Endothelial cell (in vitro differentiated cells): ENCODE data around the gene ID4. TPM values are rescaled to one million over a fixed set of nuclear protein-coding genes. Genes with fewer than 3 reads are reported as not detected.

ENCODE experiments used
- DNase-seq: peaks from one replicate; pipeline ENCODE4 v3.0.0; 2021; ENCODE audit warnings: low spot score
- H3K27ac Mint-ChIP-seq: one replicate; pipeline ENCODE4 v1.8.0; 2021; ENCODE audit warnings: mixed read lengths, inconsistent platforms; ENCODE audit not compliant: unreplicated experiment
- H3K27me3 Mint-ChIP-seq: one replicate; pipeline ENCODE4 v1.8.0; 2021; ENCODE audit warnings: mild to moderate bottlenecking, moderate library complexity, mixed read lengths, inconsistent platforms; ENCODE audit not compliant: unreplicated experiment
- H3K36me3 Mint-ChIP-seq: one replicate; pipeline ENCODE4 v1.8.0; 2021; ENCODE audit warnings: mild to moderate bottlenecking, low read depth, mixed read lengths, inconsistent platforms; ENCODE audit not compliant: unreplicated experiment
- H3K4me1 Mint-ChIP-seq: one replicate; pipeline ENCODE4 v1.8.0; 2021; ENCODE audit warnings: mild to moderate bottlenecking, mixed read lengths, inconsistent platforms; ENCODE audit not compliant: unreplicated experiment
- H3K4me3 Mint-ChIP-seq: one replicate; pipeline ENCODE4 v1.8.0; 2021; ENCODE audit warnings: mild to moderate bottlenecking, mixed read lengths, inconsistent platforms; ENCODE audit not compliant: unreplicated experiment
- H3K9me3 Mint-ChIP-seq: one replicate; pipeline ENCODE4 v1.8.0; 2021; ENCODE audit warnings: mixed read lengths, inconsistent platforms; ENCODE audit not compliant: unreplicated experiment
- CTCF ChIP-seq: fragments of 200-600 bp; sonication (generic); IDR thresholded peaks from one replicate; pipeline ENCODE4 v1.5.0; 2021; ENCODE audit warnings: antibody characterized with exemption; ENCODE audit not compliant: unreplicated experiment
- total RNA-seq: library from RNA; stranded (reverse); fragmentation: NEBNext Ultra II Directional; extraction: Animal tissue kit (Norgen Biotek cat#: 25700); gene quantifications from one replicate; pipeline ENCODE4 v1.2.1, GENCODE V29; 2021; ENCODE audit not compliant: unreplicated experiment

The ID4 gene
- total RNA-seq, 1 donor from 2014 or later, result 5.6 TPM

GRCh38 chr6:19841181-19841580 lies 4.0 kb downstream of the ID4 start:
- Mint-ChIP-seq H3K4me1 (peaks cover 14% of the 10 kb centered on the region), H3K4me3 (no peak overlapping the region), H3K9me3 (no peaks in the 10 kb centered on the region), H3K27ac (no peak overlapping the region), H3K36me3 (peaks cover 3% of the 10 kb centered on the region), H3K27me3 (peaks cover 11% of the 10 kb centered on the region)
- no peak for TF ChIP-seq CTCF
- no peak for DNase-seq

GRCh38 chr6:19842030-19842615 lies 5.0 kb downstream of the ID4 start:
- peaks cover 6% of the 10 kb centered on the region for H3K27me3 Mint-ChIP-seq
- DNase-seq, result no peak
- no peak overlapping the region for H3K4me3 Mint-ChIP-seq
- H3K9me3 Mint-ChIP-seq, result no peaks in the 10 kb centered on the region
- TF ChIP-seq CTCF, result no peak
- peaks cover 10% of the 10 kb centered on the region for H3K4me1 Mint-ChIP-seq
- H3K36me3 Mint-ChIP-seq, result no peaks in the 10 kb centered on the region
- no peak overlapping the region for H3K27ac Mint-ChIP-seq

GRCh38 chr6:19844689-19845088 lies 7.5 kb downstream of the ID4 start:
- H3K4me3 Mint-ChIP-seq, result no peak overlapping the region
- H3K9me3 Mint-ChIP-seq, result no peaks in the 10 kb centered on the region
- no peaks in the 10 kb centered on the region for H3K36me3 Mint-ChIP-seq
- H3K27ac Mint-ChIP-seq, result no peak overlapping the region
- no peak for TF ChIP-seq CTCF
- no peak for DNase-seq
- peaks cover 2% of the 10 kb centered on the region for H3K27me3 Mint-ChIP-seq
- peaks cover 10% of the 10 kb centered on the region for H3K4me1 Mint-ChIP-seq

GRCh38 chr6:19845266-19846041 lies 8.3 kb downstream of the ID4 start:
- Mint-ChIP-seq H3K4me3 (no peak overlapping the region), H3K27me3 (peaks cover 2% of the 10 kb centered on the region), H3K9me3 (no peaks in the 10 kb centered on the region), H3K27ac (no peak overlapping the region), H3K4me1 (peaks cover 7% of the 10 kb centered on the region), H3K36me3 (no peaks in the 10 kb centered on the region)
- TF ChIP-seq CTCF, result no peak
- no peak for DNase-seq

GRCh38 chr6:19848465-19849029 lies 11.4 kb downstream of the ID4 start:
- Mint-ChIP-seq H3K4me1 (peaks cover 11% of the 10 kb centered on the region), H3K4me3 (no peak overlapping the region), H3K36me3 (no peaks in the 10 kb centered on the region), H3K27ac (no peak overlapping the region), H3K9me3 (no peaks in the 10 kb centered on the region), H3K27me3 (peaks cover 2% of the 10 kb centered on the region)
- no peak for DNase-seq
- TF ChIP-seq CTCF, result no peak
